AG08395 (cell line): ENCODE results near the gene NXN.
A peak's percentile ranks its signal among the peaks of the same experiment; 100 is the strongest.
"Not testable (repeated sequence)": the region's sequence is repeated elsewhere in the genome, so short reads cannot be mapped to it uniquely, and the experiment has no call there.

Source experiments
- DNase-seq: peaks from one replicate; pipeline ENCODE4 v3.0.0; 2012; ENCODE audit warnings: mixed read lengths, low spot score

Gene NXN

GRCh38 chr17:862582-862981, 117.0 kb downstream of the NXN start:
- no peak for DNase-seq

GRCh38 chr17:861364-861763, 118.2 kb downstream of the NXN start:
- no peak for DNase-seq

- DNase-seq, result no peak
Measured at GRCh38 chr17:860805-861204, 118.8 kb downstream of the NXN start.

- DNase-seq, result peak; percentile 44
Measured at GRCh38 chr17:859824-860195, 119.8 kb downstream of the NXN start.

- peak; percentile 26 for DNase-seq
Measured at GRCh38 chr17:859061-859823, 120.3 kb downstream of the NXN start.

- DNase-seq, result no peak
Measured at GRCh38 chr17:856149-856548, 123.4 kb downstream of the NXN start.

- DNase-seq, result no peak
Measured at GRCh38 chr17:855569-855968, 124.0 kb downstream of the NXN start.

GRCh38 chr17:852850-853249, 126.7 kb downstream of the NXN start:
- not testable (repeated sequence) for DNase-seq

GRCh38 chr17:852349-852748, 127.2 kb downstream of the NXN start:
- no peak for DNase-seq

- DNase-seq, result no peak
Measured at GRCh38 chr17:851924-852323, 127.7 kb downstream of the NXN start.

- peak; percentile 71 for DNase-seq
Measured at GRCh38 chr17:850851-851763, 128.5 kb downstream of the NXN start.

- DNase-seq, result no peak
Measured at GRCh38 chr17:850086-850850, 129.3 kb downstream of the NXN start.

GRCh38 chr17:848402-848801, 131.2 kb downstream of the NXN start:
- DNase-seq, result no peak

- peak; percentile 69 for DNase-seq
Measured at GRCh38 chr17:846901-847843, 132.4 kb downstream of the NXN start.

- no peak for DNase-seq
Measured at GRCh38 chr17:841313-841712, 138.3 kb downstream of the NXN start.

- DNase-seq, result no peak
Measured at GRCh38 chr17:838486-838885, 141.1 kb downstream of the NXN start.

- DNase-seq, result peak; percentile 72
Measured at GRCh38 chr17:836151-836550, 143.4 kb downstream of the NXN start.

GRCh38 chr17:835721-836120, 143.9 kb downstream of the NXN start:
- not testable (repeated sequence) for DNase-seq

GRCh38 chr17:835263-835662, 144.3 kb downstream of the NXN start:
- peak; percentile 91 for DNase-seq

GRCh38 chr17:834136-834535, 145.4 kb downstream of the NXN start:
- DNase-seq, result no peak

GRCh38 chr17:830950-831349, 148.6 kb downstream of the NXN start:
- no peak for DNase-seq
